Fibroblast of villous mesenchyme (primary cell): ENCODE results near the gene MTCH1. TPM values are rescaled to one million over a fixed set of nuclear protein-coding genes. Genes with fewer than 3 reads are reported as not detected.

Source experiments
- DNase-seq: peaks from one replicate; pipeline ENCODE4 v3.0.0-alpha.2; 2010; ENCODE audit warnings: low read depth
- H3K4me3 ChIP-seq: 2 replicates; pipeline ENCODE4 v1.5.1; 2011; ENCODE audit warnings: low read depth, mild to moderate bottlenecking, low read length
- total RNA-seq: library from RNA; depleted of rRNA; stranded (reverse); fragments of >200 nt; gene quantifications from 2 replicates; pipeline ENCODE4 v1.2.3, GENCODE V29; 2012
- TF ChIP-seq, protein P1 (sequence below): IDR thresholded peaks from 2 replicates; pipeline ENCODE4 v1.5.1; 2012; ENCODE audit warnings: low read depth, mild to moderate bottlenecking, low read length; ENCODE audit not compliant: insufficient read depth

Gene MTCH1
- total RNA-seq, 1 donor = 228 TPM

DNA sequence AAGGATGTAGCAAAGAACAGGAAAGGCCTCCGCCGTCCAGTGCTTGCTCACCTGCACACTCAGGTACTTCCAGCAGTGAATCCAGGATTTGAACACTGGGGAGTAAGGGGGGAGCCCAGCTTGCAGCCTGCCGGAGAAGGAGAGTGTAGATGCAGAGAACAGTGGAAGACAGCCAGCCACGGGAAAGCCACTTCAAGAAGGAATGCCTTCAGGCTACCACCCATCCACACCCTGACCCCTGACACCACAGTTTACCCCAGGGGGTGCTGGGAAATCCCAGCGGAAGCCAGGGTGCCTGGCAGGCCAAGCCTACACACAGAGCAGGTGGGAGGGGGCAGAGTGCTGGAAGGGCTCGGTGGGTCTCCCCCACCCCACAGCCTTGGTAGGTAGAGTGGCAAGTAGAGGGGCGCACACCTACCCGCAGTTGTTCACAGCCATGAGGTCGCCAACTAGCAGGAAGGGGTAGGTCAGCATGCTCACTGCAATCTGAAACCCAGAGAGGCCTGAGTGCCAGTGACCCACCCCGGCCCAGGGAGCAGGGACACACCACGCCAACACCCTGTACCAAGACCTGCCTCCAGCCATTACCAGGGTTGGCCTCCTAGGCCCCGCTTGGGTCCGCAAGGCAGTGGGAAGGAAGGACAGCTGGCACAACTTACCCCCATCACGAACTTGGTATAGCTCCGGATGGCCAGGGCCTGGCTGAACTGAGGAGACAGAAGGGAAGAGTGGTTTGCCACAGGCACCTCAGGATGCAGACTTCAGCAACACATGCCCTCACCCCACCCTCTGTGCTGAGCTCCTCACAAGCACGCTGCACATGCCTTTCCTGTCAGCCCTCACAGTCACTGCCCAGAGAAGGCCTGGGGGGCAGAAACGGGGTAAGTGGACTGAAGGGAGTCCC is 15.8 kb downstream of the MTCH1 start:
- DNase-seq = no peak
- TF ChIP-seq, protein P1, sequence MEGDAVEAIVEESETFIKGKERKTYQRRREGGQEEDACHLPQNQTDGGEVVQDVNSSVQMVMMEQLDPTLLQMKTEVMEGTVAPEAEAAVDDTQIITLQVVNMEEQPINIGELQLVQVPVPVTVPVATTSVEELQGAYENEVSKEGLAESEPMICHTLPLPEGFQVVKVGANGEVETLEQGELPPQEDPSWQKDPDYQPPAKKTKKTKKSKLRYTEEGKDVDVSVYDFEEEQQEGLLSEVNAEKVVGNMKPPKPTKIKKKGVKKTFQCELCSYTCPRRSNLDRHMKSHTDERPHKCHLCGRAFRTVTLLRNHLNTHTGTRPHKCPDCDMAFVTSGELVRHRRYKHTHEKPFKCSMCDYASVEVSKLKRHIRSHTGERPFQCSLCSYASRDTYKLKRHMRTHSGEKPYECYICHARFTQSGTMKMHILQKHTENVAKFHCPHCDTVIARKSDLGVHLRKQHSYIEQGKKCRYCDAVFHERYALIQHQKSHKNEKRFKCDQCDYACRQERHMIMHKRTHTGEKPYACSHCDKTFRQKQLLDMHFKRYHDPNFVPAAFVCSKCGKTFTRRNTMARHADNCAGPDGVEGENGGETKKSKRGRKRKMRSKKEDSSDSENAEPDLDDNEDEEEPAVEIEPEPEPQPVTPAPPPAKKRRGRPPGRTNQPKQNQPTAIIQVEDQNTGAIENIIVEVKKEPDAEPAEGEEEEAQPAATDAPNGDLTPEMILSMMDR = no peak
- no peak overlapping the region for H3K4me3 ChIP-seq

DNA sequence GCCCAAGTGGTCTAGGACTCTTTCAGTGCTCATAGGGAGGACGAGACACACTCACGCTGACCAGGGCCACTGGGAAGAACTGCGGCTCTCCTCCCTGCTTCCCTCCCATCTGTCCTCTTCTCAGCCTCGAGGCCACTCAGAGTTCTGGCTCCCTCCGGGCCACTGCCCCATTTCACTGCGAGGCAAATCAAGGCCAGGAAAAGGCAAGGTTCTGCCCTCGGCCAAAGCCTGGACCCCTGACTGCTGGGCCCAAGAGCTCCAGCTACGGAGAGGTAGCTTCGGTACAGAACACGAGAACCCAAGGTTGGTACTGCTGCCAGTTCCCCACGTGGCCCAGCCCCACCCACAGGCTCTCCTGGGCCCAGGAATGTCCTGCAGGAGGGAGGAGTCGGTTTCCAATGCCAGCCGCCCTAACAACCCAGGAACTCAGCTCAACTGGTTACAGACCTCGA is 16.7 kb downstream of the MTCH1 start:
- no peak overlapping the region for H3K4me3 ChIP-seq

DNA sequence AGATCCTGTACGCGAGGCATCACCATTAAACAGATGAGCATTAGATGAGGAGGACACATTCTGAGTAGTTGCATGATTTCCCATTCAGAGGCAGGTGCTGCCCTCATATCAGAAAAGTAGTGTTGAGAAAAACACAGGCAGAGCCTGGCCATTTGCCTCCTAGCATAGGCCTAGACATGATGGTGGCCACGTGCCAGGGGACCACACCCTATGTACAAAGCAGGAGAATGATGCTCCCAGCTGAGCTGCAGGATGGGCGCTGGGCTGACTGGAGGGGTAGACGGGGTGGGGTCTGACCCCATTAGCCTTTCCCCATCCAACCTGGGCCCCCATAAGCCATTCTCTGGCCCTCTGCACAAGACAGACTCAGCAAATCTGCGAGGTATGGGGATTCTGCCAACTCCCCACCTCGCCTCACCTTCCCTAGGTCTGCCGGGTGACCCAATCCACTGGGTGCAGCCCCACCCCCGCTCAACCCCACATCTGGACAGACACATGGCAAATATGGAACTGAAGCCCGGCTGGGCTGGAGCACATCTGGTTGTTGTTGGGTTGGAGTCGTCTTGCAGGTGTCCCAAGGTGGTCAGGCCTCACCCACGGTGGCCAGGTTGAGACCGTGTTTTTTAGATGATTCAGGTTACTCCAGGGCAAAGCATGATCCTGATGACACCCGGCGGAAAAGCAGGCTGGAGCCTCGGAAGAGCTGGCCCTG is 17.6 kb downstream of the MTCH1 start:
- TF ChIP-seq, protein P1 = no peak
- no peak for DNase-seq
- H3K4me3 ChIP-seq = no peak overlapping the region

More for the DNA sequence above, 16.7 kb downstream of the MTCH1 start:
- no peak for DNase-seq
- TF ChIP-seq, protein P1 = no peak

DNA sequence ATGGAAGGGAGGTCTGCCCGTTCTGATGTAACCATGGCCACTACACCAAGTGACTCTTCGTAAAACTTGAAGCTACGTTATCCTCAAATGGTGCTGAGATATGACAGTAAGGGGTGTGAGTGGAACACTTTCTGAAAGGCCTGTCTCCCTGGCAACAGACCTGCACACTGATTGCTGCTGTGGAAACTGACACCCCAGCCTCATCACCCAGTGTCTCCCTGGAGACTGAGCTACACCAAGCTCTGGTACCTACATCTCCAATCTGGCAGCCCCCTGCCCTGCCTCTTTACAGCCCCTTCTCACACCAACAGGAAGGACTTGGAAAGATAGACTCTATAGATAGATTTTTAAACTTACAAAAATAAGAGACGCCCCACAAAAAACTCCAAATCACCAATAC is 18.2 kb downstream of the MTCH1 start:
- no peak for DNase-seq
- no peak overlapping the region for H3K4me3 ChIP-seq
- TF ChIP-seq, protein P1 = no peak

DNA sequence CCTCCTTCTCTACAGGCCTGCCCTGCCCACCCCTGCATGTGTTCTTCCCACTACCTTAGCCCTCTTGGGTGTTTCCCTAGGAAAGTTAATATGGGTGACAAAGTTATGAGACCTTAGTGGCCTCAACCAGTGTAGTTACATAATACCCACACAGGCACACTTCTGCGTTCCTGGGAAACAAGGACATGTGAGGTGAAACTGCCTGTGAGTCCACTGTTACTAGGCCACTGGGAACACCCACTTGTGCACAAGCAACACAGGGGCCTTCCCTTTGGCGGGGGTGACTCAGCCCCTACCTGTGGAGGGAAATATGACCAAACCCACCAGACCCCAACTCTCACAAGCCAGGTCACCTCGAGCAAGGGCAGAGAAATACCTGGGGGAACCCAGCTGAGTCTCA is 18.7 kb downstream of the MTCH1 start:
- TF ChIP-seq, protein P1 = no peak
- DNase-seq = no peak

DNA sequence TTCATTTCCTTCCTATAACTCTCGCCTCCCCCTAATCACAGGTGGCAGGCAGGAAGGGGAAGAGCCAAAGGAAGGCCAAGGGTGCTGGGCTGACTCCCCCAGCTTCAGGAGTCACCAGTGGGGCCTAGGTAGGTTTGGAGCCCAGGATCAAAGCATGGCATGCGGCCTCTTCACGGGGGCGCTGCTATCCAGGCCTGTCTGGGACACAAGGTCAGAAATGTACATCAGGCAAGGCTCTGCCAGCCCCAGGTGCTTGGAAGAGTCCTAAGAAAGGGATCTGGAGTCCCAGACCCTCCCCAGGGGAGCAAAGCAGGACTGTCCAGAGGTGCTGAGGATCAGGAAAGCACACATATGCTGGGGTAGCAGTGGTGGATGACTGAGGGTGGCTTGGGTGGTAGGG is 21.1 kb downstream of the MTCH1 start:
- TF ChIP-seq, protein P1 = no peak
- DNase-seq = no peak

More for the DNA sequence above, 18.7 kb downstream of the MTCH1 start:
- H3K4me3 ChIP-seq = no peak overlapping the region

More for the DNA sequence above, 21.1 kb downstream of the MTCH1 start:
- H3K4me3 ChIP-seq = no peak overlapping the region
